Gastrocnemius medialis (tissue), 4 donors: Measurements from ENCODE around the gene NCS1. TPM values are rescaled to one million over a fixed set of nuclear protein-coding genes. Genes with fewer than 3 reads are reported as not detected.

Experiments
- ATAC-seq, 2 donors: fragments of 150-250 bp; one replicate each; pipeline ENCODE4 v1.9.1; 2016
- DNase-seq, 2 donors: peaks; one replicate each; pipeline ENCODE4 v3.0.0-alpha.2; 2019
- H3K27ac ChIP-seq, 4 donors: fragments of 200-600 bp; sonication (generic); 1 replicate in 1 of 4; 2 replicates in 3 of 4; pipeline ENCODE4 v1.5.1; 2016 to 2018; ENCODE audit warnings: mild to moderate bottlenecking in 2 of 4, moderate library complexity in 1 of 4
- H3K27me3 ChIP-seq, 3 donors: fragments of 200-600 bp; sonication (generic) in 2 of 3; 1 replicate in 1 of 3; 2 replicates in 2 of 3; pipeline versions ENCODE4 v1.5.1 to v1.6.0; 2016 to 2019; ENCODE audit warnings: mild to moderate bottlenecking in 1 of 3, moderate library complexity in 1 of 3
- H3K36me3 ChIP-seq, 2 donors: fragments of 200-600 bp; sonication (generic) in 1 of 2; one replicate each; pipeline ENCODE4 v1.5.1; 2017 to 2018
- H3K4me1 ChIP-seq, 2 donors: fragments of 200-600 bp; sonication (generic) in 1 of 2; one replicate each; pipeline ENCODE4 v1.5.1; 2016 to 2017; ENCODE audit warnings: mild to moderate bottlenecking in 2 of 2
- H3K4me3 ChIP-seq, 4 donors: fragments of 200-600 bp; sonication (generic) in 3 of 4; 1 replicate in 1 of 4; 2 replicates in 3 of 4; pipeline ENCODE4 v1.5.1; 2016 to 2019; ENCODE audit warnings: mild to moderate bottlenecking in 2 of 4
- H3K9me3 ChIP-seq, 3 donors: fragments of 200-600 bp; sonication (generic) in 2 of 3; 1 replicate in 1 of 3; 2 replicates in 2 of 3; pipeline ENCODE4 v1.5.1; 2016 to 2019
- CTCF ChIP-seq, 5 experiments: fragments of 450-650 bp in 3 of 5; fragments of 200-600 bp in 2 of 5; sonication (generic) in 2 of 5; IDR thresholded peaks in 4 of 5; conservative IDR thresholded peaks in 1 of 5; 1 replicate in 4 of 5; 2 replicates in 1 of 5; pipeline ENCODE4 v1.5.1; 2016 to 2019; ENCODE audit warnings: antibody characterized with exemption in 5 of 5, mild to moderate bottlenecking in 3 of 5, moderate library complexity in 3 of 5
- POLR2A ChIP-seq, 2 donors: fragments of 450-650 bp; IDR thresholded peaks; one replicate each; pipeline ENCODE4 v1.6.1; 2017; ENCODE audit warnings: antibody characterized with exemption in 2 of 2, mild to moderate bottlenecking in 2 of 2, moderate library complexity in 2 of 2
- in situ Hi-C, 4 donors: fragments of 200-750 bp; cut with MboI; loops; one replicate each; pipeline versions ENCODE4 v1.15.0 to v1.8.0; 2017; ENCODE audit warnings: low sequenced_read_pairs in 4 of 4
- intact Hi-C: fragments of 100-400 bp; cut with DNase I; formaldehyde crosslinking; loops from one replicate; pipeline ENCODE4 v1.15.1; 2023; ENCODE audit warnings: low total_unique reads
- total RNA-seq, 4 donors: library from RNA; depleted of rRNA; stranded (reverse); fragments of >200 nt; gene quantifications; one replicate each; pipeline versions ENCODE4 v1.1.0 to v1.2.3, GENCODE V29; 2016

Gene NCS1
- total RNA-seq, 4 donors from 2014 or later = 2.1 to 4.6 (median 2.5) TPM

GRCh38 chr9:130240410-130241197, 68.4 kb downstream of the NCS1 start:
- DNase-seq (peak; percentile 31 to 40), ATAC-seq (peak; percentile 79 to 86)
- no peak for TF ChIP-seq POLR2A (IDR thresholded peaks at IDR 0.05)
- no peak for TF ChIP-seq CTCF (IDR thresholded peaks at IDR 0.05 in 4 of 5, conservative IDR thresholded peaks at IDR 0.05 in 1 of 5)
- intact Hi-C loops (no loop called here), in situ Hi-C loops (loop anchor here (25.0 kb wide), 1 partner anchor 353 kb away; no protein-coding TSS in a partner anchor)
- H3K4me3 ChIP-seq = no peak overlapping the region
- no peaks in the 10 kb centered on the region for H3K4me1 ChIP-seq
- no peaks in the 10 kb centered on the region for H3K27me3 ChIP-seq
- H3K9me3 ChIP-seq = no peaks in the 10 kb centered on the region
- H3K27ac ChIP-seq = no peak overlapping the region
- no peaks in the 10 kb centered on the region for H3K36me3 ChIP-seq

DNA sequence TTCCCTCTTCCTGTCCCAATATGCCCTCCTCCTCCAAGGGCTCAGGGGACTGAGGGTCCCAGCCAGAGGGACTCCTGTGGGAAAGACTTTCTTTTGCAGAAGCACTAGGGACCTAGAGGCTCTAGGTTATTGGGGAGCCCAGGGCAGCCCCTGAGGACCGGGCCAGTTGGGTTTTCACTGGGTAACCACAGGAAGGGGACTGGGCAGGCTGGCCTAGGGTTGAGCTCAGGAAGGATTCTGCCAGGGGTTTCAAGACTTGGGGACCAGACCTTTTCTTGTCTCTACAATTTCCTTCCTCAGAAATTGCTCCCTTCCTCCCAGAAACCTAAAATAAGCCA, 69.0 kb downstream of the NCS1 start:
- ATAC-seq (no peak), DNase-seq (no peak)
- Histone ChIP-seq H3K9me3 (no peaks in the 10 kb centered on the region), H3K4me1 (no peaks in the 10 kb centered on the region), H3K4me3 (no peak overlapping the region), H3K36me3 (no peaks in the 10 kb centered on the region), H3K27ac (no peak overlapping the region), H3K27me3 (no peaks in the 10 kb centered on the region)
- TF ChIP-seq POLR2A (IDR thresholded peaks at IDR 0.05) (no peak), CTCF (IDR thresholded peaks at IDR 0.05 in 4 of 5, conservative IDR thresholded peaks at IDR 0.05 in 1 of 5) (no peak)
- intact Hi-C loops = no loop called here
- in situ Hi-C loops = loop anchor here (25.0 kb wide), 1 partner anchor 354 kb away; no protein-coding TSS in a partner anchor

- intact Hi-C loops = no loop called here
- ATAC-seq = no peak
Observed at GRCh38 chr9:130242270-130243014, 70.2 kb downstream of the NCS1 start.

More at GRCh38 chr9:130242270-130243014, 70.2 kb downstream of the NCS1 start:
- no peak for DNase-seq
- Histone ChIP-seq H3K27me3 (no peaks in the 10 kb centered on the region), H3K4me1 (no peaks in the 10 kb centered on the region), H3K9me3 (no peaks in the 10 kb centered on the region), H3K4me3 (no peak overlapping the region), H3K27ac (no peak overlapping the region), H3K36me3 (no peaks in the 10 kb centered on the region)
- in situ Hi-C loops = loop anchor here (25.0 kb wide), 1 partner anchor 355 kb away; no protein-coding TSS in a partner anchor
- TF ChIP-seq CTCF (IDR thresholded peaks at IDR 0.05 in 4 of 5, conservative IDR thresholded peaks at IDR 0.05 in 1 of 5) = no peak
- no peak for TF ChIP-seq POLR2A (IDR thresholded peaks at IDR 0.05)
